Measurements from ENCODE around the gene SCAI.
"Not testable (repeated sequence)": the region's sequence is repeated elsewhere in the genome, so short reads cannot be mapped to it uniquely, and the experiment has no call there.

SCAI gene

DNA sequence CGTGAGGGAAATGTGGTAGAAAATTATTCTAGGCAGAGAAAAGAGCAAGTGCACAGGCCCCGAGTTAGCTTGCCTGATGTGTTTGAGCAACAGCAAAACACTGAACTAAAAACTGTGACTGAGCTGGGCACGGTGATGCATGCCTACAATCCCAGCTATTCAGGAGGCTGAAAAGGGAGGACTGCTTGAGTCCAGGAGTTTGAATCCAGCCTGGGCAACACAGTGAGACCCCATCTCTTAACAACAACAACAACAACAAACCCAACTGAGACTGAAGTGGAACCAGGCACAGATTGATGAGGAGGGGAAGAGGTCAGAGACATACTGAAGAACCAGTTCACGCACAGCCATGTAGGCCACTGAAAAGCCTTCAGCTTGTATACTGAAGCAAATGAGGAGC is 42.5 kb downstream of the SCAI start:
- no peak for DNase-seq

DNA sequence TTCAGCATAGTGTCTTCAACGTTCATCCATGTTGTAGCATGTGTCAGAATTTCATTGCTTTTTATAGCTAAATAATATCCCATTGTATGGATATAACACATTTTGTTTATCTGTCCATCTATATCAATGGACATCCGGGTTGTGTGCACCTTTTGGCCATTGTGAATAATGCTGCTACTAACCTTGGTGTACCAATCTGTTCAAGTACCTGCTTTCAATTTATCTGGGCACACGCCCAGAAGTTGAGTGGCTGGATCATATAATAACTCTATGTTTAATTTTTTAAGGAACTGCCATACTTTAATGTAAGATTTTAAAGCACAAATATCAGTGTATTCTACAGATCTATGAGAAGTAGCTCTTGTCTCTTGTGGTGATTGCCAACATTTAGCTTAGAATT is 43.5 kb downstream of the SCAI start:
- no peak for DNase-seq

DNA sequence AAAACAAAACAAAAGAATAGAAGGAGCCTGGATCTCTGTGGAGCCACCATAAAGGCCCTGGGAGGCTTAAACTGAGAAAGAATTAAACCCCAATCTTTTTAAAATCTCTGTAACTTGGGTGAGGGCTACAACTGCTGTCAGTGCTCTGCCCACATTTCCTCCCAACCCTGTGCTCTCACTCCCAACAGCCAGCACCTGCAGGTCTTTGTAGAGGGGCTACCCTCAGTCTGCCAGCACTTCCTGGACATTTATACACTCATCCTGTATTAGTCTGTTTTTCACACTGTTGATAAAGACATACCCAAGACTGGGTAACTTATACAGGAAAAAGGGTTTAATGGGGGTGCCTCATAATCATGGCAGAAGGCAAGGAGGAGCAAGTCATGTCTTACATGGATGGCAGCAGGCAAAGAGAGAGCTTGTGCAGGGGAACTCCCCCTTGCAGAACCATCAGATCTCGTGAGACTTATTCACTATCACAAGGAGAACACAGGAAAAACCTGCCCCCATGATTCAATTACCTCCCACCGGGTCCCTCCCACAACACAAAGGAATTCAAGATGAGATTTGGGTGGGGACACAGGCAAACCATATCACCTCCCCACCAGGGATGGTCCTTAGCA is 47.4 kb downstream of the SCAI start:
- no peak for DNase-seq

DNA sequence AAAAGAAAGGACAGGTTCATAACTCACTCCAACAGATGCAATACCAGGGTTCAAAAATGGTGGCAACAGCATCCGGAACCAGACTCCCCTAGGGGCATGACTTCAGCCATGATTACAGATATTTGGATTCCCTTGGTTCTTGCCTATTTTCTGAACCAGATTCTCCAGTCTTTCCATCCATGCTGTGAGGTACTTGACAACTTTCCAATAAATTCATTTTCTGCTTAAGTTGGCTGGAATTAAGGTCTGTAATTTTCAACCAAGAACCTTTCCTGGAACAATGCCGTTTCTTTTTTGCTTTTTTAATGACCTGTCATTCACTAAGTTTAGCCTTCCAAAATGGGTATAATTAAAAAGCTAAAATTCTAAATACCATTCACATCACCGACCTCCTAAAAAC is 52.2 kb downstream of the SCAI start:
- DNase-seq = no peak

DNA sequence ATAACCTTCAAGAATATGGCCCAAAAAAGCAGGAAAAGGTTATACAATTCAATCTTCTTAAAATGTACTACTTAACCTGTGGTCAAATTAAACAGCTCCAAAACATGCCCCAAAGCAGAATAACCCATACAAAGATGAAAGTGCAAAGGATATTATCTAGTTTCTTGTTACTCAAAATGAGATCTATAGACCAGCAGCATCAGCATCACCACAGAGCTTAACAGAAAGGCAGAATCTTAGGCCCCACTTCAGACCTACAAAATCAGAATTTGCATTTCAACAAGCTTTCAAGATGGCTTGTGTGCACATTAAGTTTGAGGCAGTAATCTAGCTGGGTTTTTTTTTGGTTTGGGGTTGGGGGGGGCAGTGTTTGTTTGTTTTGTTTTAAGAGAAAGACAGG is 54.0 kb downstream of the SCAI start:
- DNase-seq = no peak

DNA sequence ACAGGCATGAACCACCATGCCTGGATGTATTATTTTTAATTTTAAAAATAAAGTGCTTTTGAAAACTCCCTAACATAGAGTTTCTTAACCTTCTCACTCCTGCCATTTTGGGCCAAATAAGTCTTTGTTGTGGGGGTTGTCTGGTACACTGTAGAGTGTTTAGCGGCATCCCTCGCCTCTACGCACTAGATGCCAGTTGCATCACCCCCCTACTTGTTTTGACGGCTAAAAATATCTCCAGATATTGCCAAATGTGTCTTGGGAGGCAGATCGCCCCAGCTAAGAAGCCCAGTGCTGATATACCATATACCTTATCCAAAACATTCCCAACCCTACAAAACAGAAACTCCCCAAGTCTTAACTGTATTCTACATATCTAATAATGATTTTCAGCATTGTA is 54.6 kb downstream of the SCAI start:
- peak; percentile 46 for DNase-seq

DNA sequence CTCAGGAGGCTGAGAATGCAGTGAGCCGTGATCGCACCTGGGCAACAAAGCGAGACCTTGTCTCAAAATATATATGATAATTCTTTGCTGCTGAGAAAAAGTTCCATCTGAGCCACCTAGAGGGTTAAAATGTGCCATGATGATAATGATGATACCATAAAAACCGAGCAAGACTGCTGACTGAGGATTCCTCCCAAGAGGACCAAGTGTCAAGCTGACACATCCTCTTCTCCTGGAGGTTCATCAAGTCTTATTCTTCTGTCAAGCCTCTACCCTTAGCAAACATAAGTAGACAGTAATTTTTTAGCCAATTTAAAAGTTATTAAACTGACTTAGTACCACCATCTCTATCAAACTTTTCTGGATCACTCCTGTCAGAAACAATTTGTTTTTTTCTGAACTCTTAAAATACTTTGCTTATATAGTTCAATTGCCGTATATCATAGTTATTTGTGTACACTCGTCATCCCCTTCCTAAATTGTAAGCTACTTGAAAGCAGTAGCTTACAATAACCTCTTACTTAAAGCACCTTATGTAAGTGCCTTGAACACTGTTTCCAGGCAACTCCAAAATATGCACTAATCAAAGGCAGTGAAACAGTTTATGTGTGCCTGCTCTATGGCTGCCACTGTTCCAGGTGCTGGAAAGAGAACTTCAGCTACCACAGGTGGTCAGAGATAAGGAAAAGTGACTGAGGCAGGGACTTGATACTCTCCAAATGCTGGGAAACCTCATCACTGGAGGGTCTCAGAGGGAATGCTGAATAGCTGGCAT is 57.4 kb downstream of the SCAI start:
- no peak for DNase-seq

DNA sequence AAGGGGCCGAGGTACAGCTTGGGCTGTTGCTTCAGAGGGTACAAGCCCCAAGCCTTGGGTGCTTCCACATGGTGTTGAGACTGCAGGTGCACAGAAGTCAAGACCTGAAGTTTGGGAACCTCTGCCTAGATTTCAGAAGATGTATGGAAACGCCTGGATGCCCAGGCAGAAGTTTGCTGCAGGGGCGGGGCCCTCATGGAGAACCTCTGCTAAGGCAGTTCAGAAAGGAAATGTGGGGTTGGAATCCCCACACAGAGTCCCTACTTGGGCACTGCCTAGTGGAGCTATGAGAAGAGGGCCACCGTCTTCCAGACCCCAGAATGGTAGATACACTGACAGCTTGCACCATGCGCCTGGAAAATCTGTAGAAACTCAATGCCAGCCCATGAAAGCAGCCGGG is 61.1 kb downstream of the SCAI start:
- DNase-seq = not testable (repeated sequence)

DNA sequence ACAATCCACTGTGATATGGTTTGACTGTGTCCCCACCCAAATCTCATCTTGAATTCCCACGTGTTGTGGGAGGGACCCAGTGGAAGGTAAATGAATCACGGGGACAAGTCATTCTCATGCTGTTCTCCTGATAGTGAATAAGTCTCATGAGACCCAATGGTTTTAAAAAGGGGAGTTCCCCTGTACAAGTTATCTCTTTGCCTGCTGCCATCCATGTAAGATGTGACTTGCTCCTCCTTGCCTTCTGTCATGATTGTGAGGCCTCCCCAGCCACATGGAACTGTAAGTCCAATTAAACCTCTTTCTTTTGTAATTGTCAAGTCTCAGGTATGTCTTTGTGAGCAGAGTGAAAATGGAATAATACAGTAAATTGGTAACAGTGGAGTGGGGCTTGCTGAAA is 62.5 kb downstream of the SCAI start:
- DNase-seq = not testable (repeated sequence)

DNA sequence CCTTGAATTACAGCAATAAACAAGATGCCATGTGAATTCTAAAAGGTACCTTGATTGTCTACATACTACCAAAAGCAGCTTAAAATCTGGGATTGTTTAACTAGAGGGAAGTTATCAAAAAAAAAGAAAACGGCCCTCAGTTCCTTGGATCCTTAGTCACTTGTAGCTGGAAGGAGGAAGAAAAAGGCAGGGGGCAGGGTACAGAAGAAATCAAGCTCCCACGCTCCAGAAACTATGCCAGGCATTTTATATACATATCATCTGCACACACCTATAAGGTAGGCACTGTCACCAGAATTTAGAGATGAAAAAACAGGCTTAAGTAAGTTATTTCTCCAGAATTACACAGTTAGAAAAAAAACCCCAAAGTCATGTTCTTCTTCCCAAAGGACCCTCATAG is 63.4 kb downstream of the SCAI start:
- no peak for DNase-seq

DNA sequence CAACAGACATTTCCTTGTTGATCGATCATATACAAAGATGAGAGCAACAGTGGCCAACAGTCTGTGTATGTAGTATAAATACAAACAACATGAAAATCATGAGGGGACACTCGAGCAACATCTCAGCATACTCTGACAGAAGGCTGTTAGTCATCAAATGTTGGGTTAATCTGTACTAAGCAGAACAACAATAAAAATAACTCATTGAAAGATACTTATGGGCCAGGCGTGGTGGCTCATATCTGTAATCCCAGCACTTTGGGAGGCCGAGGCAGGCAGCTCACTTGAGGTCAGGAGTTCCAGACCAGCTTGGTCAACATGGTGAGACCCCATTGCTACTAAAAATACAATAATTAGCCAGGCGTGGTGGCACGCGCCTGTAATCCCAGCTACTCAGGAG is 67.3 kb downstream of the SCAI start:
- no peak for DNase-seq

DNA sequence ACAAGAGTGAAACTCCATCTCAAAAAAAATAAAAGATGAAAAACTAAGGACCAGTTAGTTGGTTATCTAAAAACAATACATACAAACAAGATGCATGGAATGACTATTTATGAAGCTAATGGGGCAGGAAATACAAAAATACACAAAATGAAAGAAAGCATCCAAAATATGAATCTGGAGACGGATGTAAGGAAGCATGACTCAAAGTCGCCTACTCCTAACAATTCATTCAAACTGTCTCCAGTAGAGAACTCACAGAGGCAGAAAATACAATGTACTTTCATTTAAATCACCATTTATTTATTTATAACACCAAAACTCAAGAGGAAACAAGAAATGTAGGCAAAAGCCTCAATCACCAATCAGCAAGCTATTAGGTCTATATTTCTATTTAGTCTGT is 68.4 kb downstream of the SCAI start:
- no peak for DNase-seq

DNA sequence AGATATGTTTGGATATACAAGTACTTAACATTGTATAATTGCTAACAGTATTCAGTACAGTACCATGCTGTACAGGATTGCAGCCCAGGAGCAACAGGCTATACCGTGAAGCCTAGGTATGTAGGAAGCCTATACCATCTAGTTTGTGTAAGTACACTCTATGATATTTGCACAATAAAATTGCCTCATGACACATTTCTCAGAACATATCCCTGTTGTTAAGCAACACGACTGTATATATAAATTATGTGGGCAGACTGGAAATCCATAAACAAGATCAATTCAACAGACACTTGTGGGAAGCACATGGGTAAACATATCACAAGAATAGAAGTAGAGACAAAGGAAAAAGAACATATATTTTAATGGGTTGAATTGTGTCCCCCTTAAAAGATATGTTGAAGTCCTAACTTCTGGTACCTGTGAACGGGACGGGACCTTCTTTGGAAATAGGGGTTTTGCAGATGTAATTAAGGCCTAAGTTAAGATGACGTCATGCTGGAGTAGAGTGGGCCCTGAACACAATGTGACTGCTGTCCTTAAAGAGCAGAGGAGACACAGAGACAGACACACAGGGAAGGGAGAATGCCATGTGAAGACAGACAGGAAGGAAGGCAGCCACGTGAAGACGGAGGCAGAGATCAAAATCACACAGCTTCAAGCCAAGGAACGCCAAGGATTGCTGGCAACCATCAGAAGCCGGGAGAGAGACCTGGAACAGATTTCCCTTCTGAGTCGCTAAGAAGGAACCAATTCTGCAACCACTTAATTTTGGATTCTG is 76.3 kb downstream of the SCAI start:
- DNase-seq = no peak

DNA sequence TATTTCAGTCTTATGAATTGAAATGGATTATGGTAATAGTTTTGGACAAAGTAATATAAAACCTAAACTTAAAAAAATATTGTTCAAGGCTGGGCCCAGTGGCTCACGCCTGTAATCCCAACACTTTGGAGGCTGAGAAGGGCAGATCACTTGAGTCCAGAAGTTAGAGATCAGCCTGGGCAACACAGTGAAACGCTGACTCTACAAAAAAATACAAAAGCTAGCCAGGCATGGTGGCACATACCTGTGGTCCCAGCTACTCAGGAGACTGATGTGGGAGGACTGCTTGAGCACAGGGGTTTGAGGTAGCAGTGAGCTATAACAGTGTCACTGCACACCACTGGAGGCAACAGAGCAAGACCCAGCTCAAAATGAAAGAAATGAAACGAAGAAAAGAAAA is 81.9 kb downstream of the SCAI start:
- no peak for DNase-seq

DNA sequence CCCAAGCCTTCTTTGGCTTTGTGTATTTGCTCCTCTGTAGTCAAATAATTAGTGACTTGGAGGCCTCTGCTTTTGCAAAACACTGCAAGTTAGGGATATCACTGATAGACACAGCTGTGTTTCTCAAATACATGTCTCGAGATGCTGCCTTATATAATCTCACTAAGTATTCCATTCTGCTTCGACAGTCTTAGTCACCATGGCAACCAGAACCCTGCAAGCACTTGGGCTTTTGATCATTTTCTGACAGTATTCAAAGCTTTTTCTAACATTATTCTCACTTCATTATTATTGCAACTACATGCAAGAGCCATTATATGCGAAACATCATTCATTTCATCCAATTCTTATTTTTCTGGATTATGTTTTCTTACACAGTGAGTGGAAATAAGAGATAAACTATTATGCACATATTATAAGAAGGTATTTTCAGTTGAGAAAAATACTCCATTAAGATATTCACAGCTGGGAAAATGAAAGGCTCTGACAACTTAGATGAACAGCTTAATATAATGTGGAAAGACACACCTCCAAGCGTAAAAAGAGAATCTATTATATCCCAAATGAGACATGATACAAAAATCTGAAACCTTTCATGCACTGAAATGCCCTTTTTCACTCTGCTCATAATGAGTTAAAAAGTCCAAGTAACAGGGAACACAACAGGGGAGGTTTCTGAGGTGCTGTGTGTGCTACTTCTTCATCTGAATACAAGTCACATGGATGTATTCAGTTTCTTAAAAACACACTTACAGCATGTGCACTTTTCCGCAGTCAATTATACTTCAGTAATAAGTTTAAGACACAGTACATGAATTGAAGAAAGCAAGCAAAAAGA is 93.9 kb downstream of the SCAI start:
- DNase-seq = no peak

DNA sequence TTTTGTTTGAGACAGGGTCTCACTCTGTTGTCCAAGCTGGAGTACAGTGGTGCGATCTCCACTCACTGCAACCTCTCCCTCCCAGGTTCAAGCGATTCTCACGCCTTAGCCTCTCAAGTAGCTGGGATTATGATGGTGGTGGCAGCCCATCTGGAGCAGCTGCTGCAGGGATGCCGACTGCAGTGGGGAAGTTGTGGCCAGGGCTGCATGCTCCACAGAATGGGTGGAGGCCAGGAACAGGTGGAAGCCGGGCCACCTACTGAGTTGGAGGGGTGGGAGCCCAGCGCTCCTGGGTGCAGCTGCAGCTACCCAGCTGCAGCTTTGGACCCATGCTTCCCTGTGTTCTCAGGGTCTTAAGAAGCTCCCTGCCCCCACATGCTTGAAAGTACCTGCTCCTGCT is 99.7 kb downstream of the SCAI start:
- DNase-seq = no peak

DNA sequence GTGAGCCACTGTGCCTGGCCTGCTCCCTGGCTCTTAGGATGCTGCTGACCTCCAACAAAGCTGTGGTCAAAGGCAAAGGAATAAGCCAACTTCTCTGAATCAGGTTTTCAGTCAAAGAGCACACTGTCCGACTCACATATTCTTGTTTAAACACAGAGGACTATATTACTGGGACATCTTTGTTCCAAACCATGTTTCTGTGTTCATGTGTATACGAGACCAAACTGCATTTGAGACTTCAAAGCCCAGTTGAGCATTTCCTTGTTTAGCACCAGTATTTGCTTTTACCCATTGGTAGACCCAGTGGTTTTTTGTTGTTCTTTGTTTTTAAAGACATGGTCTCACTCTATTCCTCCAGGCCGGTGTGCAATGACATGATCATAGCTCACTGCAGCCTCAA is 100.2 kb downstream of the SCAI start:
- DNase-seq = no peak

DNA sequence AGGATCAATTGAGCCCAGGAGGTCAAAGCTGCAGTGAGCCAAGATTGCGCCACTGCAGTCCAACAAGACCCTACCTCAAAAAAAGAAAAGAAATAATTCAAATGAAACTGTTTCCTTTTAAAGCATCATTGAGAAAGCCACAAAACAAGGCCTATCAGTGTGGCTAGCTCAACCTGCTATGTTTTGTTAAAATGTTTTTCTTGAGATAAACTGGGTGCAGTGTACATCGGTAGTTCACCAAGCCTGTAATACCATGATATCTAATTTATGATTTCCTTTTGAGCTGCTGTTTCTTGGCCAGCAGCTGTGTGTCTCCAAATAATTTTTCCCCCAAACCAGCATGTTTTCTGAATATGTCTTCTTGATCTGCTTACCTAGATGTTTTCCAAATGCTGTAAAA is 105.2 kb downstream of the SCAI start:
- DNase-seq = no peak

DNA sequence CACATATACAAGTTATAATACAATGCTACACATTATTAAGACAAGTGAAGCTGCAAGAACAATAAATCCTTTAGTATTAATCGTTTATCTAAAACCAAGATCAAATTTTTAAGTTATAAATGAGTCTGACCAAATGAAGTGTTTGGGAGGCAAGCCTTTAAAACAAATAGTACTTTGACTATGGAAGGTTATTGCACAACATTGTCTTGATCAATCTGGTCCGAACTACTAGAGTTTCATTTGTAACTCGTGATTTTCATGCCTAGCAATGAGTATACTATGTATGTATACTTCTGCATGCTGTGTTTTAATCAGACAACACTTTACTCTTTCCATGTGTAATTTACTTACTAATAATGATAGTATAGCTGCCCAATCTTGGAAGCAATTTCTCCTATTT is 115.3 kb downstream of the SCAI start:
- no peak for DNase-seq

DNA sequence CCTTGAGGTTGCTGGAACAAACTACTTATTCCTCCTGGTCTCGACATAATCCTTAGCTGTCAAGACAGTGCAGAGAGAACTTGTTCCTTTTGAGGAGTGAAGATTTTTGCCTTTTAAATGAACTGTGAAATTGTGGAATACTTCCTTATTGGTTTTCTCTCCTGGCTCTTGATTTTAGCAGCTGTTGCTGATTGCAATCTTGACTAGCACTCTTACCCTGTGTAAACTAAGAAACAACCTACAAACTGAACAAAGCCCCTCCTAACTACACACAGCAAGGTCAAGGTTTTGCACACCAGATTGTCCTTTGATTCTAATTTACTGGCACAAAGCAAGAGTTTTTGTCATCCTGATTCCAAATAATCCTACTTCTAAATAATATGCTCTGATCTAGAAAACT is 118.4 kb downstream of the SCAI start:
- DNase-seq = no peak

DNA sequence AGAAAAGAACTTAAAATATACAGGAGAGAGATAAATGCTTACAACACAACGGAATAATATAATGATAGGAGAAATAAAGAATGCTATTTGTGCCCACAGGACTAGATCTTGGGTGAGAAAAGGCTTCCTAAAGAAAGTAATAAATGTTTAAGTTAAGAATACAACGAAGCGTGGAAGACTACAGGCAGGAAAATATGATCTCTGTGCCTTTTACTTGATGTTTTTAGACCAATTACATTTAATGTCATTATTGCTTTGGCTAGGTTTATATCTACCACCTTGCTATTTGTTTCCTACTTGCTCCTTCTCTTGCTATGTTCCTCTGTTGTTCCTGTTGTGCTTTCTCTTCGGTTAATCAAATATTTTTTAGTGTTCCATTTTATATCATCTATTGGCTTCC is 122.3 kb downstream of the SCAI start:
- no peak for DNase-seq

DNA sequence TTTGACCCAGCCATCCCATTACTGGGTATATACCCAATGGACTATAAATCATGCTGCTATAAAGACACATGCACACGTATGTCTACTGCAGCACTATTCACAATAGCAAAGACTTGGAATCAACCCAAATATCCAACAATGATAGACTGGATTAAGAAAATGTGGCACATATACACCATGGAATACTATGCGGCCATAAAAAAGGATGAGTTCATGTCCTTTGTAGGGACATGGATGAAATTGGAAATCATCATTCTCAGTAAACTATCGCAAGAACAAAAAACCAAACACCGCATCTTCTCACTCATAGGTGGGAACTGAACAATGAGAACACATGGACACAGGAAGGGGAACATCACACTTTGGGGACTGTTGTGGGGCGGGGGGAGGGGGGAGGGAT is 127.7 kb downstream of the SCAI start:
- not testable (repeated sequence) for DNase-seq

DNA sequence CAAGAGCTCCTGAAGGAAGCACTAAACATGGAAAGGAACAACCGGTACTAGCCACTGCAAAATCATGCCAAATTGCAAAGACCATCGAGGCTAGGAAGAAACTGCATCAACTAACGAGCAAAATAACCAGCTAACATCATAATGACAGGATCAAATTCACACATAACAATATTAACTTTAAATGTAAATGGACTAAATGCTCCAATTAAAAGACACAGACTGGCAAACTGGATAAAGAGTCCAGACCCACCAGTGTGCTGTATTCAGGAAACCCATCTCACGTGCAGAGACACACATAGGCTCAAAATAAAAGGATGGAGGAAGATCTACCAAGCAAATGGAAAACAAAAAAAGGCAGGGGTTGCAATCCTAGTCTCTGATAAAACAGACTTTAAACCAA is 131.3 kb downstream of the SCAI start:
- not testable (repeated sequence) for DNase-seq

Data from MV-4-11 (cell line).